Ramos (cell line): ENCODE measurements around the gene ARSG.
"Not testable (repeated sequence)": the region's sequence is repeated elsewhere in the genome, so short reads cannot be mapped to it uniquely, and the experiment has no call there.

Experiments used
- in situ Hi-C: fragments of 300-500 bp; cut with MboI; formaldehyde crosslinking; loops from one replicate; pipeline ENCODE4 v1.14.3; 2022; ENCODE audit warnings: low sequenced_read_pairs; ENCODE audit not compliant: unreplicated experiment

ARSG gene

DNA sequence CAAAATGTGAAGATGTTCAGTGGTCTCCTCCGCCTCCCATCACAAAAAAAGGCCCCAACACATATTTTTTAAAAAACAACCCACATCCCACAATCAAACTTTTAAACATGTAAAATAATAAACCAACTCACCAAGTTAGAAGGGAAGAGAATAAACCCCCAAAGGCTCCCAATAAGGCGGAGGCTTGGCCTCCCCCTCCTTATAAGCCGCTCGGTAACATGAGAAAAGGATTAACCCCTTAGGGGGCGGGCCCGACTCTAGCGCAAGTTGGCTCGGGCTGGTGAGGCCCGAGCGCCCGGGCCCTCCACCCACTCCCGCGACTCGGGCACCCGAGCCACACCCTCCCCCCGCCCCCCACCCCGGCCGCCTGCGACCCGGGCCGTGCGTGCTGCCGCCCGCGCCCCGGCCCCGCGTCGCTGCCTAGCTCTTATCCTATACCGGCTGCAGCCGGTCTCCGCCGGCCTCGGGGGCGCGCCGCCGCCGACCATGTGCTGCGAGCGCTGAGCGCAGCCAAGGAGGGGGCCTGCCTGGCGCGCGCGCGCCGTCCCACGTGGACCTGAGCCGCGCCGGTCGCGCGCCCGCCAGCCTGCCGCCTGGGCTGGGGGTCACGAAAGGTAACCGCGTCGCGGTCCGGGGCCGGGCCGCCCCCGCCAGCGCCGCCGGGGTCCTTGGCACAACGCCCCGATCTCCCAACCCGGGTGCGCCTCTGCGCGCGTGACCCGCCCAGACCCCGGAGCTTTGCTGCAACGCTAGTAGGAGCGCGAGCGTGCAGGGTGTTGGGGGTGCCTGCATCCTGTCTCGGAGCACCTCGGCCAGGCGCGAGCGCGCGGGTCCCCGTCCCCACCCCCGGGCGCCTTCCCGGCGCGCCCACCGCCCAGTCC, at the start of gene ARSG, which contains the start of gene SLC16A6:
Gene ARSG, plus strand, starts transcription at position 541 of the 881 bp plus-strand sequence. CDS start 15,999 bp downstream, outside the sequence.
Gene SLC16A6, minus strand, starts transcription at position 173 of the 881 bp plus-strand sequence. CDS start 12,807 bp downstream, outside the sequence.
- in situ Hi-C loops: no loop called here

GRCh38 chr17:68246271-68247028, 44.8 kb upstream of the ARSG start:
- in situ Hi-C loops: loop anchor here (25.0 kb wide), 3 partner anchors 434 to 1341 kb away; no protein-coding TSS in a partner anchor

GRCh38 chr17:68247445-68248198, 43.7 kb upstream of the ARSG start, which contains the start of gene AMZ2:
Gene AMZ2 (plus strand): TSS chr17:68248043. CDS start chr17:68250188, 2,145 bp downstream.
- in situ Hi-C loops: loop anchor here (25.0 kb wide), 3 partner anchors 435 to 1340 kb away; no protein-coding TSS in a partner anchor

DNA sequence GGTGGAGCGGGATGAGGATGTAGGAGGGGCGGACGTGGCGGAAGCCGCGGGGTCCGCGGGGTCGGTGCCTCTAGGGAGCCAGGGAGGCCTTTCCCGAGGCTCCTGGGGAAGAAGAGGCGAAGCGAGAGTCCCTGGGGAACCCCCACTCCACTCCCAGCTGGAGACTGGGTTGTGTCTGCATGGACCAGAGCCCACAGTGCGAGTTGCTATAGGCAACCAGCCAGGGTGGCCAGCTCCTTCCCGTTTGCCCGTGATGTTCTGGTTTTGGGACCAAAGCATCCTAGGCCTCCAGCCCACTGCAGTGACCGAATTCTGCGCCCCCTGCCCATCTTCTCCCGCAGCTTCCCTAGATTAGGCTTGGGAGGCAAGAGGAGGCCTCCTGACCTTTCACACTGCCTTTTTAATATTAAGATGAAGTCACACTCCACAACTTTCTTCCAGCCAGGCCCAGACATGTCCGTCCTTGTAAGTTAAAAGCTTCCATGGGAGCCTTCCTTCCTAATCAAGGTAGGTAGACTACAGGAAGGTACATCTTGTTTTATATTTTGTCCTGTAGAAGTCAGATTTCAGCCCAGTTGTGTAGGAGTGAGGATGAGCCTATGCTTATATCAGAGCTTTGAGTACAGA, 43.0 kb upstream of the ARSG start:
- in situ Hi-C loops: loop anchor here (25.0 kb wide), 3 partner anchors 436 to 1339 kb away; no protein-coding TSS in a partner anchor

GRCh38 chr17:68248891-68249290, 42.4 kb upstream of the ARSG start:
- in situ Hi-C loops: loop anchor here (25.0 kb wide), 3 partner anchors 437 to 1338 kb away; no protein-coding TSS in a partner anchor

- in situ Hi-C loops: loop anchor here (25.0 kb wide), 3 partner anchors 437 to 1338 kb away; no protein-coding TSS in a partner anchor
These were observed 41.9 kb upstream of the ARSG start for GRCh38 chr17:68249354-68249765.

- in situ Hi-C loops: not testable (repeated sequence)
These were observed 37.9 kb upstream of the ARSG start for GRCh38 chr17:68253426-68253825.

DNA sequence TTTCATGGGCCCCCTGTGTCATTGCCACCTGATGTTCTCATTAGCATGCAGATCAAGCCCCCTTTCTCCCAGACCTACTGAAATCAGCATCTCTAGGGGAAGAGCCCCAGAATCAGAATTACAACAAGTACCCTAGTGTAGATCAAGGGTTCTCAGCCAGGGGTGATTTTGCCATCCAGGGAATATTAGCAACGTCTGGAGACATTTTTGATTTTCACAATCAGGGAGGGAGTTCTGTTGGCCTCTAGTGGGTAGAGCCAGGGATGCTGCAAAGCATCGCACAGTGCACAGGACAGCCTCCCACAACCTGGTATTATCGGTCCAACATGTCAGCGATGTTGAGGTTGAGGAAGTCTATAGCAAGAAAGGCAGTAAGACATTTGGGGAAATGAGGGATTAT, 36.1 kb upstream of the ARSG start:
- in situ Hi-C loops: no loop called here

DNA sequence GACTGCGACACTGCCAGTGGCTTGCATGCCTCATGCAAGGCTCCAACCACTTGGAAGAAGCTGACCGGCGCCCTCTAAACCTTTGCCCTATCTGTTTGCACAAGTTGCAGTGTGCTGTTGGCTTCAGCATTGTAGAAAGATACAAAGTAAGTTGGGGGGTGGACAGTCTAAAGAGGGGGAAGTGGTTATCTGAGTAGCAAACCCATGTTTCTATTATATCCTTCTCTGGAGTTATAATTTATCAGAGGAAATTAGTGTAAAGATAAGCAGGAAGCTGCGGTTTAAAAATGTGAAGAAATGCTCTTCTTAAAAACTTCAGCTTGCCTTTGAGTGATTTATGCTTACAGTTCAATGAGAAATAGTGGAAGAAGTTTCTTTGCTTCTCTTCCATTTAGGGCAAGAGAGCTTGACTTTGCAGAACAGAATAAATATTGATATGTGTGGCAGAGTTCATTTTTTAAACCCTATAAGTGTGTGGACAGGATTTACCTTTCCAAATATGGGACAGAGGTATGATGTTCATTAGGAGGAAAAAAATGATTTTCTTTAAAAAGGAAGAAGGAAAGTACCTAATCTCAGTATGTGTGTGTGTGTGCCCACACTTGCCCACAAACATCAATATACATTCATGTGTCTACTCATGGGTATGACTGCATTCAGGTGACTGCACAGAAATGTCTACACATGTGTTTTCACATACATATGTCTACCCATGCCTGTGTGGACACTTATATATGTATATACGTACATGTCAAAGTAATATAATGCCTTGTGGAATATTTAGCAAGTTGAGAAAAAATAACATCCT, 35.4 kb upstream of the ARSG start:
- in situ Hi-C loops: no loop called here

DNA sequence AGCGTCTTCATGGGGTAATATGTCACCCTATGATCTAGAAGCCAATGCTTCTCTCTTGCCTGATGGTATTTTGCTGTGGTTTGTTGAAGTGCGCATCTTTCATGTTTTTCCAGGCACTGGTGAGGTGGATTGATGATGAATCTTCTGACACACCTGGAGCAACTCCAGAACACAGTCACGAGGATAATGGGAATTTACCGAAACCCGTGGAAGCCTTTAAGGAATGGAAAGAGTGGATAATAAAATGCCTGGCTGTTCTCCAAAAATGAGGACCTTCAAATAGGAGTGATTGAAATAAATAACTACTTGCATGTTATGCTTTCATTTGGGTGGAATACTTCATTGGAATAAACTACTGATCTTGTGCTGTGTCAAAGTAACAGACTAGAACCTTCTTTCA, 34.6 kb upstream of the ARSG start:
- in situ Hi-C loops: not testable (repeated sequence)

- in situ Hi-C loops: no loop called here
These were observed 33.4 kb upstream of the ARSG start for GRCh38 chr17:68257934-68258333.

DNA sequence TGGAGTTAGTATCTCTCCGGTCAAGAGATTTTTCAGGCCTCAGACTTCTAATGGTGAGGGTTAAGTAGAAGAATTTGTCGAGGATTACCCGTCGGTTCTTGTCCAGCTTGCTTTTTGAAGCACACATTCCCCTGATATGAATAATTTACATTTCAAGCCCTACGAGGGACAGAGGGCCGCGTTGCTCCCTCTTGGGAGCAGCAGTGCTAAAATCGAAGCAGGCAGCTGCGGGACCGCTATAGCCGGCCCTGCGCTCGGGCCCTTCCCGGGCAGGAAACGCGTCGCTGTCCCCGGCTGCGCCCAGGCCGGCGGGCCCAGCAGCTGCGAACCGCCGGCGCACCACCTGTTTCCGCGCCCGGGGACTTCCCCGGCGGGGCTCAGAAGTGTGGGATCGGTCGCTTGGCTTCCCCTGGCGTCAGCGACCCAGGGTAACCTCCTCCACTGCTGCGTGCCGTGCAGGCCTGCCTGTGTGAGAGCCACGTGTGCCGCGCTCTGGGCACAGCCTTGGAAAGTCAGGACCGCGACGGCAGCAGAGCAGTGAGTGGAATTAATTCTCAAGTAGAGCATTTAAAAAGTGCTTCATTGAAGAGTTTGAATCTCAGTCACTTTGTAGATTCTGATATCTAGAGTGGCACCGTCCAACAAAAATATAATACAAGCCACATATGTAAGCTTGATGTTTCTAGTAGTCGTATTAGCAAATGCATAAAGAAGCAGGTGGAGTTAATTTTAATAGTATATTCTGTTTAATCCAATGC, 32.2 kb upstream of the ARSG start:
- in situ Hi-C loops: not testable (repeated sequence)

GRCh38 chr17:68259648-68259951, 31.7 kb upstream of the ARSG start:
- in situ Hi-C loops: not testable (repeated sequence)

DNA sequence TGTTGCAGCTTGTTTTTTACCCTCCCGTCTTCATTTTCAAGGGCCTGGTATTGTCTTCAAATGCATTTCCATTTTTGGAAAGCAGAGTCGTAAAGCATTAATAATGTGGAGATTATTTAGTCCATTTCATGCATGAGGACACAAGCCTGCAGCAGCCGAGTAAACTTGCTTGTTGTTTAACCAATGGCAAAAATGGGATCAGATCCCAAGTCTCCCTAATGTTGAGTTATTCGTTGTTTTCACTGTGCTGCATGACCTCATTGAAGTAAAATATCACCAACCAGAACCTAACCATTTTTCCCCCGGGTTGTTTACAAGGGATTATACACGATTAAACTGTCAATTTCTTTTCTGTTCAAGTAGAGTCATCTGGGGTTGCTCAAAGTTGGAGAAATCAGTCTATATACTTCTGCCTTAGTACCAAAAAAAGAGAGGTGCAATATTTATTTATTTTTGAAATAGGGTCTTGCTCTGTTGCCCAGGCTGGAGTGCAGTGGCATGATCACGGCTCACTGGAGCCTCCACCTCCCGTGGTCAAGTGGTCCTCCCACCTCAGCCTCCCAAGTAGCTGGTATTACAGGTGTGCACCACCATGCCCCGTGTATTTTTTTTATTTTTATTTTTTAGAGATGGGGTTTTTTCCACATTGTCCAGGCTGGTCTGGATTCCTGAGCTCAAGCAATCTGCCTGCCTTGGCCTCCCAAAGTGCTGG, 31.1 kb upstream of the ARSG start:
- in situ Hi-C loops: loop anchor here (5.0 kb wide), 1 partner anchor 172 kb away; no protein-coding TSS in a partner anchor

GRCh38 chr17:68262467-68262866, 28.8 kb upstream of the ARSG start:
- in situ Hi-C loops: loop anchor here (5.0 kb wide), 1 partner anchor 170 kb away; no protein-coding TSS in a partner anchor

- in situ Hi-C loops: loop anchor here (5.0 kb wide), 1 partner anchor 169 kb away; no protein-coding TSS in a partner anchor
These were observed 28.1 kb upstream of the ARSG start for GRCh38 chr17:68263101-68263681.

GRCh38 chr17:68265833-68266232, 25.5 kb upstream of the ARSG start:
- in situ Hi-C loops: not testable (repeated sequence)
